GM12878 (cell line): ENCODE measurements around the gene KRT81.
"Not testable (repeated sequence)": the region's sequence is repeated elsewhere in the genome, so short reads cannot be mapped to it uniquely, and the experiment has no call there.

Experiments
- CBX5 ChIP-seq: sonication (generic); IDR thresholded peaks from 2 replicates; pipeline ENCODE4 v1.6.1; 2016; ENCODE audit warnings: low read depth, moderate library complexity, mild to moderate bottlenecking, inconsistent platforms
- CTCF ChIP-seq, 3 experiments: IDR thresholded peaks in 2 of 3; conservative IDR thresholded peaks in 1 of 3; 2 replicates each; pipeline ENCODE4 v1.5.1; 2011; ENCODE audit warnings: low read depth in 3 of 3, low read length in 3 of 3, mild to moderate bottlenecking in 3 of 3, control low read depth in 2 of 3, moderate library complexity in 2 of 3, inconsistent platforms in 1 of 3, mixed read lengths in 1 of 3; ENCODE audit not compliant: control insufficient read depth in 2 of 3, insufficient read depth in 1 of 3; ENCODE audit errors: extremely low read depth in 1 of 3
- EGR1 ChIP-seq, 2 experiments: IDR thresholded peaks; 1 replicate in 1 of 2; 2 replicates in 1 of 2; pipeline ENCODE4 v1.6.1; 2011 to 2012; ENCODE audit warnings: low read depth in 2 of 2, low read length in 2 of 2, borderline replicate concordance in 1 of 2, mild to moderate bottlenecking in 1 of 2, moderate library complexity in 1 of 2
- ESRRA ChIP-seq: IDR thresholded peaks from 2 replicates; pipeline ENCODE4 v1.6.1; 2012; ENCODE audit warnings: mild to moderate bottlenecking, low read length, improper control_type of control experiment
- EZH2 ChIP-seq: IDR thresholded peaks from 2 replicates; pipeline ENCODE4 v1.6.1; 2012; ENCODE audit warnings: low read depth, mild to moderate bottlenecking, control low read depth, inconsistent platforms, low read length, borderline replicate concordance; ENCODE audit not compliant: control insufficient read depth
- PKNOX1 ChIP-seq: fragments of 450-650 bp; IDR thresholded peaks from 2 replicates; pipeline ENCODE4 v1.6.1; 2016; ENCODE audit warnings: mild to moderate bottlenecking
- POLR2A ChIP-seq: IDR thresholded peaks from 2 replicates; pipeline ENCODE4 v1.6.1; 2011; ENCODE audit warnings: low read depth, mild to moderate bottlenecking, low read length
- POLR2AphosphoS5 ChIP-seq: IDR thresholded peaks from 2 replicates; pipeline ENCODE4 v1.6.1; 2011; ENCODE audit warnings: mild to moderate bottlenecking, low read length, inconsistent platforms
- RAD21 ChIP-seq: IDR thresholded peaks from 2 replicates; pipeline ENCODE4 v1.6.1; 2011; ENCODE audit warnings: mild to moderate bottlenecking, low read depth, low read length, moderate library complexity; ENCODE audit not compliant: insufficient read depth
- SMARCA5 ChIP-seq: fragments of 450-650 bp; IDR thresholded peaks from 2 replicates; pipeline ENCODE4 v1.6.1; 2017; ENCODE audit warnings: mild to moderate bottlenecking
- SUZ12 ChIP-seq: fragments of 200-600 bp; sonication (generic); IDR thresholded peaks from one replicate; pipeline ENCODE4 v1.6.1; 2018; ENCODE audit warnings: antibody characterized with exemption, mild to moderate bottlenecking; ENCODE audit not compliant: unreplicated experiment
- YY1 ChIP-seq: IDR thresholded peaks from 2 replicates; pipeline ENCODE4 v1.6.1; 2011; ENCODE audit warnings: low read depth, mild to moderate bottlenecking, low read length
- ZNF274 ChIP-seq: IDR thresholded peaks from one replicate; pipeline ENCODE4 v1.8.0; 2011; ENCODE audit not compliant: insufficient read length, insufficient read depth
- ZZZ3 ChIP-seq: IDR thresholded peaks from 2 replicates; pipeline ENCODE4 v1.6.1; 2011; ENCODE audit warnings: low read depth; ENCODE audit not compliant: control insufficient read depth, insufficient read length

- not testable (repeated sequence) for TF ChIP-seq ESRRA; CBX5; ZNF274; ZZZ3; PKNOX1; POLR2A; SMARCA5; RAD21; POLR2AphosphoS5; EGR1 (IDR thresholded peaks at IDR 0.05; ENCODE audit: borderline replicate concordance in 1 of 2, low read depth in 2 of 2, low read length in 2 of 2); EZH2; SUZ12; YY1
- peak in 2 of 3 experiments; percentile 18 to 24; a peak in 2 of 6 replicates for TF ChIP-seq CTCF (IDR thresholded peaks at IDR 0.05 in 2 of 3, conservative IDR thresholded peaks at IDR 0.05 in 1 of 3; ENCODE audit: control insufficient read depth in 2 of 3, extremely low read depth in 1 of 3, insufficient read depth in 1 of 3, low read depth in 3 of 3, low read length in 3 of 3)
Measured at GRCh38 chr12:52252175-52252615, 39.1 kb downstream of the KRT81 start.
